Neural cell (in vitro differentiated cells): ENCODE data around the gene ROR1. TPM values are rescaled to one million over a fixed set of nuclear protein-coding genes. Genes with fewer than 3 reads are reported as not detected.

Experiments used
- H2AFZ ChIP-seq: fragments of 200-600, 300-800 bp; sonication (generic), shearing (Covaris generic); 2 replicates; pipeline ENCODE4 v1.6.0; 2014; ENCODE audit warnings: low read depth, mild to moderate bottlenecking, antibody characterized with exemption, low read length, moderate library complexity
- H3F3A ChIP-seq: fragments of 200-600 bp; shearing (Covaris generic); 2 replicates; pipeline ENCODE4 v1.6.1; 2016; ENCODE audit warnings: mild to moderate bottlenecking, moderate library complexity, mixed read lengths, antibody characterized with exemption, low read length; ENCODE audit not compliant: insufficient read depth, poor library complexity, severe bottlenecking
- H3K27ac ChIP-seq: fragments of 200-600, 300-800 bp; sonication (generic), shearing (Covaris generic); 2 replicates; pipeline ENCODE4 v1.5.1; 2014; ENCODE audit warnings: mild to moderate bottlenecking, low read length, moderate library complexity
- H3K27me3 ChIP-seq: fragments of 300-800, 200-600 bp; sonication (generic), shearing (Covaris generic); 2 replicates; pipeline ENCODE4 v1.6.0; 2014; ENCODE audit warnings: mild to moderate bottlenecking, low read depth, low read length, moderate library complexity; ENCODE audit not compliant: insufficient read depth
- H3K36me3 ChIP-seq: fragments of 300-800, 200-600 bp; sonication (generic), shearing (Covaris generic); 2 replicates; pipeline ENCODE4 v1.5.1; 2014; ENCODE audit warnings: mild to moderate bottlenecking, antibody characterized with exemption, low read length, moderate library complexity; ENCODE audit not compliant: insufficient read depth
- H3K4me2 ChIP-seq: fragments of 300-800, 200-600 bp; sonication (generic), shearing (Covaris generic); 2 replicates; pipeline ENCODE4 v1.6.0; 2014; ENCODE audit warnings: mild to moderate bottlenecking, low read length
- H3K4me3 ChIP-seq: fragments of 300-800, 200-600 bp; sonication (generic), shearing (Covaris generic); 2 replicates; pipeline ENCODE4 v1.5.1; 2014; ENCODE audit warnings: mild to moderate bottlenecking, low read length, moderate library complexity
- H3K79me2 ChIP-seq: fragments of 200-600 bp; shearing (Covaris generic); replicated peaks from 2 replicates; pipeline ENCODE4 v1.6.0; 2014; ENCODE audit warnings: mild to moderate bottlenecking, low read length, moderate library complexity; ENCODE audit not compliant: insufficient read depth
- H3K9ac ChIP-seq: fragments of 300-800, 200-600 bp; sonication (generic), shearing (Covaris generic); 2 replicates; pipeline ENCODE4 v1.6.1; 2016; ENCODE audit warnings: mild to moderate bottlenecking, low read length, mixed read lengths
- H3K9me2 ChIP-seq: fragments of 200-600 bp; shearing (Covaris generic); 2 replicates; pipeline ENCODE4 v1.6.1; 2016; ENCODE audit warnings: mild to moderate bottlenecking, low read length, mixed read lengths; ENCODE audit not compliant: insufficient read depth
- H3K9me3 ChIP-seq: fragments of 200-600, 300-800 bp; sonication (generic), shearing (Covaris generic); 2 replicates; pipeline ENCODE4 v1.6.1; 2016; ENCODE audit warnings: mild to moderate bottlenecking, mixed run types, low read length, moderate library complexity, mixed read lengths
- H4K20me1 ChIP-seq: fragments of 200-600 bp; shearing (Covaris generic); 2 replicates; pipeline ENCODE4 v1.6.1; 2016; ENCODE audit warnings: mild to moderate bottlenecking, mixed run types; ENCODE audit not compliant: insufficient read depth
- CTCF ChIP-seq: fragments of 450-650 bp; IDR thresholded peaks from 2 replicates; pipeline ENCODE4 v1.5.1; 2014; ENCODE audit warnings: antibody characterized with exemption, mild to moderate bottlenecking, moderate library complexity; ENCODE audit not compliant: poor library complexity, severe bottlenecking
- EP300 ChIP-seq: fragments of 450-650 bp; conservative IDR thresholded peaks from 2 replicates; pipeline ENCODE4 v1.6.1; 2014; ENCODE audit warnings: antibody characterized with exemption, mild to moderate bottlenecking, moderate library complexity; ENCODE audit not compliant: poor library complexity, severe bottlenecking
- EZH2 ChIP-seq: fragments of 200-600, 300-800 bp; shearing (Covaris generic), sonication (generic); IDR thresholded peaks from 2 replicates; pipeline ENCODE4 v1.6.1; 2014; ENCODE audit warnings: antibody characterized with exemption, low read length, borderline replicate concordance, mild to moderate bottlenecking; ENCODE audit not compliant: insufficient read depth, poor library complexity, severe bottlenecking
- MXI1 ChIP-seq: fragments of 450-650 bp; conservative IDR thresholded peaks from 2 replicates; pipeline ENCODE4 v1.6.1; 2014; ENCODE audit warnings: antibody characterized with exemption, mild to moderate bottlenecking; ENCODE audit not compliant: poor library complexity, severe bottlenecking
- POLR2AphosphoS5 ChIP-seq: IDR thresholded peaks from 2 replicates; pipeline ENCODE4 v1.6.1; 2012
- RAD21 ChIP-seq: fragments of 450-650 bp; conservative IDR thresholded peaks from 2 replicates; pipeline ENCODE4 v1.6.1; 2014; ENCODE audit warnings: antibody characterized with exemption, mild to moderate bottlenecking, moderate library complexity
- REST ChIP-seq: IDR thresholded peaks from 2 replicates; pipeline ENCODE4 v1.6.1; 2012; ENCODE audit warnings: borderline replicate concordance
- SMC3 ChIP-seq: fragments of 450-650 bp; conservative IDR thresholded peaks from 2 replicates; pipeline ENCODE4 v1.6.1; 2014; ENCODE audit warnings: antibody characterized with exemption, mild to moderate bottlenecking, moderate library complexity; ENCODE audit not compliant: poor library complexity
- TAF1 ChIP-seq: IDR thresholded peaks from 2 replicates; pipeline ENCODE4 v1.6.1; 2012; ENCODE audit warnings: low read depth
- polyA plus RNA-seq: library from polyadenylated mRNA; depleted of rRNA; stranded (reverse); fragments of >200 nt; gene quantifications from 2 replicates; pipeline ENCODE4 v1.2.3, GENCODE V29; 2014

The ROR1 gene
- polyA plus RNA-seq, 1 donor from 2014 or later: 0.27 TPM

GRCh38 chr1:64184003-64184440 is 410.2 kb downstream of the ROR1 start:
- Histone ChIP-seq H3K9me3 (no peaks in the 10 kb centered on the region), H3K79me2 (no peaks in the 10 kb centered on the region), H3K36me3 (no peaks in the 10 kb centered on the region), H3K4me2 (no peak overlapping the region), H3K27me3 (no peaks in the 10 kb centered on the region), H3K27ac (no peak overlapping the region), H3K4me3 (no peak overlapping the region), H2AFZ (no peak overlapping the region), H3F3A (no peaks in the 10 kb centered on the region), H3K9me2 (no peaks in the 10 kb centered on the region), H3K9ac (no peak overlapping the region), H4K20me1 (no peaks in the 10 kb centered on the region)
- TF ChIP-seq RAD21 (no peak), SMC3 (no peak), POLR2AphosphoS5 (no peak), EZH2 (no peak), EP300 (no peak), CTCF (no peak), TAF1 (no peak), MXI1 (no peak)

DNA sequence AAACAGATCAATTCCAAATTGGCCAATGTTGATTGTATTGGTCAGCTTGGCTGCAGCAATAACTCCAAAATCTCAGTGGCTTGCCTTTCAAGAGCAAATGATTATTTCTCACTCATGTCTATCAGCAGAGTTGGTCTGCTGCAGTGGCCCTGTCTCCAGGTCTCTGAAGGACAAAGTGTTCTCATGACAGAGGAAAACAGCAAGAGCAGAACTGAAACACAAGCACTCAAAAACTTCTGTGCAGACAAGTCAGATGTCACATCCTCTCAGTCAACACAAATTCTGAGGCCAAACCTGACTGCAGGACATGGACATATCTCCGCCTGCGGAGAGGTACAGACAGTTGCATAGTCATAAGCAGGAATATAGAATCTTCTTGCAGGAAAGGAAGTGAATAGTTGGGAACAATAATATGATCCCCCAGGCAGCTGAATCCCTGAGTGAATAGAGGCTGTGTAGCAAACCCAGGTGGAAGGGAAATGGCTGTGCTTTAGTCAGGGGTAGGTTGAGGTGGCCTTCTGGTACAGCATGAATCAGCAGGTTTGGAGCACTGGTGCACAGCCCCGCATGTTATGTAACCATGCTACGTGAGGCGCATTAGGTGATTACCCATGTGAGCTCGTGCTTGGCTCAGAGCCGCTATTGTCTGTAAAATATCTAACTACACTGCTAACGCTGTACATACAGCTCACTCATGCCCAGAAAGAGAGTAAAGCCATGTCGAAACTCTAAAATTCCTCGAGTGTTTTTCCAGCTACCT is 412.5 kb downstream of the ROR1 start:
- Histone ChIP-seq H3K9me2 (no peaks in the 10 kb centered on the region), H3K9me3 (no peaks in the 10 kb centered on the region), H3F3A (no peaks in the 10 kb centered on the region), H3K4me3 (no peak overlapping the region), H3K79me2 (no peaks in the 10 kb centered on the region), H3K27me3 (no peaks in the 10 kb centered on the region), H4K20me1 (no peaks in the 10 kb centered on the region), H2AFZ (no peak overlapping the region), H3K4me2 (no peak overlapping the region), H3K9ac (no peak overlapping the region), H3K27ac (no peak overlapping the region), H3K36me3 (no peaks in the 10 kb centered on the region)
- TF ChIP-seq RAD21 (no peak), CTCF (no peak), EP300 (no peak), EZH2 (no peak), SMC3 (no peak), REST (no peak), TAF1 (no peak), POLR2AphosphoS5 (no peak), MXI1 (no peak)
